Upper lobe of right lung (tissue), 1 donor: Measurements from ENCODE around the gene GLIS1. TPM values are rescaled to one million over a fixed set of nuclear protein-coding genes. Genes with fewer than 3 reads are reported as not detected.

Source experiments
- ATAC-seq: fragments of 200-7000 bp; cut with Tn5 transposase; one replicate; pipeline ENCODE4 v1.9.1; 2020; ENCODE audit warnings: mild to moderate bottlenecking, moderate library complexity
- DNase-seq: peaks from one replicate; pipeline ENCODE4 v3.0.0-alpha.2; 2020
- H3K27ac ChIP-seq: fragments of 200-600 bp; one replicate; pipeline ENCODE4 v1.8.0; 2022
- H3K27me3 ChIP-seq: fragments of 200-600 bp; one replicate; pipeline ENCODE4 v1.8.0; 2022; ENCODE audit warnings: mild to moderate bottlenecking
- H3K36me3 ChIP-seq: fragments of 200-600 bp; one replicate; pipeline ENCODE4 v1.8.0; 2022
- H3K4me1 ChIP-seq: fragments of 200-600 bp; one replicate; pipeline ENCODE4 v1.8.0; 2022
- H3K4me3 ChIP-seq: fragments of 200-600 bp; one replicate; pipeline ENCODE4 v1.8.0; 2022; ENCODE audit warnings: mild to moderate bottlenecking
- H3K9me3 ChIP-seq: fragments of 200-600 bp; one replicate; pipeline ENCODE4 v1.8.0; 2022
- CTCF ChIP-seq: fragments of 200-600 bp; IDR thresholded peaks from one replicate; pipeline ENCODE4 v1.8.0; 2022; ENCODE audit warnings: antibody characterized with exemption
- intact Hi-C: fragments of 100-400 bp; cut with DNase I; formaldehyde crosslinking; loops from one replicate; pipeline ENCODE4 v1.11.0; 2022
- total RNA-seq: library from RNA; stranded (reverse); fragmentation: NEBNext Ultra II Directional; extraction: Animal tissue kit (Norgen Biotek cat#: 25700); gene quantifications from one replicate; pipeline ENCODE4 v1.2.1, GENCODE V29; 2021
- donor health status: DM: no; HTN: yes; CAD: no; lungs with severe emphysema.

The GLIS1 gene
- total RNA-seq, 1 donor from 2014 or later, result 0.14 TPM

GRCh38 chr1:53732409-53732808, 6.6 kb downstream of the GLIS1 start:
- no peak overlapping the region for H3K27ac ChIP-seq
- intact Hi-C loops, result no loop called here
- peaks cover 11% of the 10 kb centered on the region for H3K27me3 ChIP-seq
- no peaks in the 10 kb centered on the region for H3K36me3 ChIP-seq
- H3K4me1 ChIP-seq, result no peaks in the 10 kb centered on the region
- DNase-seq (no peak), ATAC-seq (no peak)
- no peaks in the 10 kb centered on the region for H3K9me3 ChIP-seq
- no peak overlapping the region for H3K4me3 ChIP-seq
- TF ChIP-seq CTCF, result no peak

- H3K27ac ChIP-seq, result no peak overlapping the region
- no peak for TF ChIP-seq CTCF
- H3K36me3 ChIP-seq, result no peaks in the 10 kb centered on the region
- DNase-seq (no peak), ATAC-seq (no peak)
- peaks cover 6% of the 10 kb centered on the region for H3K27me3 ChIP-seq
- H3K9me3 ChIP-seq, result no peaks in the 10 kb centered on the region
- H3K4me1 ChIP-seq, result no peaks in the 10 kb centered on the region
- no peak overlapping the region for H3K4me3 ChIP-seq
- intact Hi-C loops, result no loop called here
These were observed 7.1 kb downstream of the GLIS1 start for GRCh38 chr1:53731779-53732305.

- peaks cover under 1% of the 10 kb centered on the region for H3K27me3 ChIP-seq
- no peak for TF ChIP-seq CTCF
- no peak overlapping the region for H3K4me3 ChIP-seq
- no peak overlapping the region for H3K27ac ChIP-seq
- H3K36me3 ChIP-seq, result no peaks in the 10 kb centered on the region
- ATAC-seq (no peak), DNase-seq (no peak)
- no peaks in the 10 kb centered on the region for H3K9me3 ChIP-seq
- no peaks in the 10 kb centered on the region for H3K4me1 ChIP-seq
- intact Hi-C loops, result no loop called here
These were observed 7.8 kb downstream of the GLIS1 start for GRCh38 chr1:53731043-53731600.

- DNase-seq (no peak), ATAC-seq (no peak)
- Histone ChIP-seq H3K36me3 (no peaks in the 10 kb centered on the region), H3K4me3 (no peak overlapping the region), H3K27ac (no peak overlapping the region), H3K27me3 (no peaks in the 10 kb centered on the region), H3K9me3 (no peaks in the 10 kb centered on the region), H3K4me1 (no peaks in the 10 kb centered on the region)
- TF ChIP-seq CTCF, result no peak
- intact Hi-C loops, result no loop called here
These were observed 8.6 kb downstream of the GLIS1 start for GRCh38 chr1:53730224-53730865.

GRCh38 chr1:53729456-53730223, 9.3 kb downstream of the GLIS1 start:
- no peak overlapping the region for H3K27ac ChIP-seq
- H3K4me3 ChIP-seq, result no peak overlapping the region
- intact Hi-C loops, result no loop called here
- no peaks in the 10 kb centered on the region for H3K36me3 ChIP-seq
- no peaks in the 10 kb centered on the region for H3K4me1 ChIP-seq
- ATAC-seq (no peak), DNase-seq (no peak)
- H3K9me3 ChIP-seq, result no peaks in the 10 kb centered on the region
- no peak for TF ChIP-seq CTCF
- no peaks in the 10 kb centered on the region for H3K27me3 ChIP-seq
